IPS-15b (cell line): ENCODE measurements around the gene DNAJC16.

Experiments
- H3K27me3 ChIP-seq: one replicate; pipeline ENCODE4 v1.6.1; 2013; ENCODE audit warnings: low read length; ENCODE audit not compliant: control insufficient read depth, insufficient read depth
- H3K36me3 ChIP-seq: one replicate; pipeline ENCODE4 v1.6.1; 2013; ENCODE audit warnings: low read length; ENCODE audit not compliant: control insufficient read depth, insufficient read depth
- H3K4me1 ChIP-seq: one replicate; pipeline ENCODE4 v1.6.1; 2013; ENCODE audit warnings: mild to moderate bottlenecking, low read length; ENCODE audit not compliant: control insufficient read depth, insufficient read depth
- H3K4me3 ChIP-seq: one replicate; pipeline ENCODE4 v1.5.1; 2013; ENCODE audit warnings: low read depth, low read length
- H3K9ac ChIP-seq: one replicate; pipeline ENCODE4 v1.6.1; 2013; ENCODE audit warnings: low read depth, mild to moderate bottlenecking, low read length
- H3K9me3 ChIP-seq: one replicate; pipeline ENCODE4 v1.6.1; 2013; ENCODE audit warnings: mild to moderate bottlenecking, low read length; ENCODE audit not compliant: control insufficient read depth, insufficient read depth

DNAJC16 gene

GRCh38 chr1:15525050-15526020, 1.3 kb upstream of the DNAJC16 start:
- Histone ChIP-seq H3K9me3 (no peaks in the 10 kb centered on the region), H3K27me3 (no peaks in the 10 kb centered on the region), H3K9ac (no peak overlapping the region), H3K4me3 (peak overlapping the region; percentile 76), H3K4me1 (no peaks in the 10 kb centered on the region), H3K36me3 (no peaks in the 10 kb centered on the region)

GRCh38 chr1:15526021-15526489, 593 bp upstream of the DNAJC16 start:
- Histone ChIP-seq H3K27me3 (no peaks in the 10 kb centered on the region), H3K9ac (no peak overlapping the region), H3K36me3 (no peaks in the 10 kb centered on the region), H3K4me1 (no peaks in the 10 kb centered on the region), H3K9me3 (no peaks in the 10 kb centered on the region), H3K4me3 (peak overlapping the region; percentile 76)

GRCh38 chr1:15531003-15531402, 4.4 kb downstream of the DNAJC16 start:
- no peaks in the 10 kb centered on the region for H3K4me1 ChIP-seq
- H3K9ac ChIP-seq, result no peak overlapping the region
- no peaks in the 10 kb centered on the region for H3K9me3 ChIP-seq
- H3K4me3 ChIP-seq, result no peak overlapping the region
- no peaks in the 10 kb centered on the region for H3K27me3 ChIP-seq
- no peaks in the 10 kb centered on the region for H3K36me3 ChIP-seq

- H3K36me3 ChIP-seq, result peaks cover 2% of the 10 kb centered on the region
- no peaks in the 10 kb centered on the region for H3K27me3 ChIP-seq
- H3K9ac ChIP-seq, result no peak overlapping the region
- H3K4me1 ChIP-seq, result no peaks in the 10 kb centered on the region
- no peaks in the 10 kb centered on the region for H3K9me3 ChIP-seq
- no peak overlapping the region for H3K4me3 ChIP-seq
These were observed 5.0 kb downstream of the DNAJC16 start for GRCh38 chr1:15531682-15532081.

- Histone ChIP-seq H3K9me3 (no peaks in the 10 kb centered on the region), H3K36me3 (peaks cover 25% of the 10 kb centered on the region), H3K4me1 (no peaks in the 10 kb centered on the region), H3K27me3 (no peaks in the 10 kb centered on the region), H3K4me3 (no peak overlapping the region), H3K9ac (no peak overlapping the region)
These were observed 12.1 kb downstream of the DNAJC16 start for GRCh38 chr1:15538771-15539170.

- Histone ChIP-seq H3K36me3 (peaks cover 25% of the 10 kb centered on the region), H3K4me3 (no peak overlapping the region), H3K27me3 (no peaks in the 10 kb centered on the region), H3K9ac (no peak overlapping the region), H3K9me3 (no peaks in the 10 kb centered on the region), H3K4me1 (no peaks in the 10 kb centered on the region)
These were observed 13.5 kb downstream of the DNAJC16 start for GRCh38 chr1:15540186-15540585.

GRCh38 chr1:15541231-15541792, 14.7 kb downstream of the DNAJC16 start:
- Histone ChIP-seq H3K9ac (no peak overlapping the region), H3K27me3 (no peaks in the 10 kb centered on the region), H3K36me3 (peaks cover 25% of the 10 kb centered on the region), H3K9me3 (no peaks in the 10 kb centered on the region), H3K4me3 (no peak overlapping the region), H3K4me1 (no peaks in the 10 kb centered on the region)

GRCh38 chr1:15542388-15543250, 16.0 kb downstream of the DNAJC16 start:
- H3K27me3 ChIP-seq, result no peaks in the 10 kb centered on the region
- peaks cover 17% of the 10 kb centered on the region for H3K36me3 ChIP-seq
- H3K9ac ChIP-seq, result no peak overlapping the region
- no peaks in the 10 kb centered on the region for H3K9me3 ChIP-seq
- no peak overlapping the region for H3K4me3 ChIP-seq
- no peaks in the 10 kb centered on the region for H3K4me1 ChIP-seq

- Histone ChIP-seq H3K9ac (no peak overlapping the region), H3K4me3 (no peak overlapping the region), H3K9me3 (no peaks in the 10 kb centered on the region), H3K4me1 (no peaks in the 10 kb centered on the region), H3K36me3 (peaks cover 20% of the 10 kb centered on the region), H3K27me3 (no peaks in the 10 kb centered on the region)
These were observed 16.6 kb downstream of the DNAJC16 start for GRCh38 chr1:15543251-15543588.

GRCh38 chr1:15543589-15544568, 17.2 kb downstream of the DNAJC16 start:
- H3K9me3 ChIP-seq, result no peaks in the 10 kb centered on the region
- peaks cover 20% of the 10 kb centered on the region for H3K36me3 ChIP-seq
- no peaks in the 10 kb centered on the region for H3K4me1 ChIP-seq

GRCh38 chr1:15546641-15547040, 20.0 kb downstream of the DNAJC16 start:
- Histone ChIP-seq H3K36me3 (peaks cover 15% of the 10 kb centered on the region), H3K4me1 (no peaks in the 10 kb centered on the region), H3K9me3 (no peaks in the 10 kb centered on the region), H3K4me3 (no peak overlapping the region), H3K27me3 (no peaks in the 10 kb centered on the region), H3K9ac (no peak overlapping the region)

More at GRCh38 chr1:15543589-15544568, 17.2 kb downstream of the DNAJC16 start:
- H3K4me3 ChIP-seq, result no peak overlapping the region
- H3K27me3 ChIP-seq, result no peaks in the 10 kb centered on the region
- no peak overlapping the region for H3K9ac ChIP-seq
